Stimulated activated CD4-positive, alpha-beta T cell treated with anti-CD3 and anti-CD28 coated beads, Interleukin-2, amount 100 ng/mL, for 24 hours (primary cell): ENCODE measurements around the gene KCNQ2.

ENCODE experiments used
- DNase-seq, 2 donors: peaks; one replicate each; pipeline ENCODE4 v3.0.0-alpha.2; 2020

Gene KCNQ2

GRCh38 chr20:63351811-63352591, 120.5 kb downstream of the KCNQ2 start:
- no peak for DNase-seq

GRCh38 chr20:63351326-63351700, 121.1 kb downstream of the KCNQ2 start:
- DNase-seq, result no peak

GRCh38 chr20:63350597-63351325, 121.7 kb downstream of the KCNQ2 start:
- no peak for DNase-seq
